Measurements from ENCODE around the gene SCN2B. TPM values are rescaled to one million over a fixed set of nuclear protein-coding genes. Genes with fewer than 3 reads are reported as not detected.
A peak's percentile ranks its signal among the peaks of the same experiment; 100 is the strongest.

SCN2B gene
- total RNA-seq, 1 donor from 2014 or later, result 0.40 TPM

DNA sequence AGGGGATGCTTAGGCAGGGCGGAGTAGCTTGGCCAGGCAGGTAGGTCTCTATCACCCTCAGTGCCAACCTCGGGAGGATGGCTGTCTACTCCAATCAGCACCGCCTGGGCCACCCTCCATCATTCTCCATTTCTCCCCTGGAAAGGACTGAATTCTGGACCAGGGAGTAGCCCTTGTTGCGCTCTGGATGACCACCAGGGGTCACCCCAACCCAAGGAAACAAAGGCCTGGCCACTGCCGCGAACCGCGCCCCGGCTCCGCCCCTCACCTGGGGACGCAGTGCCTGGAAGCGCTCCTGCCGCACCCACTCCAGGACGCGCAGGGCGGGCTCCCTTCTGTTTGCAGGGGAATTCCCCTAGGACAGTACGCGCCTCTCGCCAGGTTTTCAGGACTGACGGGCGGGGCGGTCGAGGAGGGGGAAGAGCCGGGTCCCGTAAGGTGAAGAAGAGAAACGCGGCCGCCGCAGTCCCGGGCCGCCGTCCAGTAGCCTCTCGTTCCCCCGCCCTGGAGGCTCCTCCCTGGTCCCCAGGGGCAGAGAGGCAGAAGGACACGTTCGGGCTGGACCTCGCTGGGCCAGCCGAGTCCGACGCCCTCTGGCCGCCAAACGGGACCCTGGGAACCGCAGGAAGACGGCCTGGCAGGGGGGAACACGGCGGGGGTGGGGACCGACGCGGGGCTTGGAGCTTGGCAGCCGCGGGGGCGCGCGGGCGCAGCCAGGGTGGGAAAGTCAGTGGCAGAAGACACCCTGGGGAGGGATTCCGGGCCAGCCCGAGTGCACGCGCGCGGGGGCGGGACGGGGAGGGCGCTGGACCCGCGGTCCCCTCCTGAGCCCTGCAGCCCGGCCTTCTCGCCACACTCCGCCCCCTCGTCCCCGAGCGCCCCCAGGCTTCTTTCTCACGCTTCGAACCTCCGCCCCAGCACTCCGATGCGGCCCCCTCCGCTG lies 30.9 kb downstream of the SCN2B start:
- peaks cover 5% of the 10 kb centered on the region for H3K4me1 Mint-ChIP-seq
- TF ChIP-seq, protein P1, sequence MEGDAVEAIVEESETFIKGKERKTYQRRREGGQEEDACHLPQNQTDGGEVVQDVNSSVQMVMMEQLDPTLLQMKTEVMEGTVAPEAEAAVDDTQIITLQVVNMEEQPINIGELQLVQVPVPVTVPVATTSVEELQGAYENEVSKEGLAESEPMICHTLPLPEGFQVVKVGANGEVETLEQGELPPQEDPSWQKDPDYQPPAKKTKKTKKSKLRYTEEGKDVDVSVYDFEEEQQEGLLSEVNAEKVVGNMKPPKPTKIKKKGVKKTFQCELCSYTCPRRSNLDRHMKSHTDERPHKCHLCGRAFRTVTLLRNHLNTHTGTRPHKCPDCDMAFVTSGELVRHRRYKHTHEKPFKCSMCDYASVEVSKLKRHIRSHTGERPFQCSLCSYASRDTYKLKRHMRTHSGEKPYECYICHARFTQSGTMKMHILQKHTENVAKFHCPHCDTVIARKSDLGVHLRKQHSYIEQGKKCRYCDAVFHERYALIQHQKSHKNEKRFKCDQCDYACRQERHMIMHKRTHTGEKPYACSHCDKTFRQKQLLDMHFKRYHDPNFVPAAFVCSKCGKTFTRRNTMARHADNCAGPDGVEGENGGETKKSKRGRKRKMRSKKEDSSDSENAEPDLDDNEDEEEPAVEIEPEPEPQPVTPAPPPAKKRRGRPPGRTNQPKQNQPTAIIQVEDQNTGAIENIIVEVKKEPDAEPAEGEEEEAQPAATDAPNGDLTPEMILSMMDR (conservative IDR thresholded peaks at IDR 0.05), result peak; percentile 98

DNA sequence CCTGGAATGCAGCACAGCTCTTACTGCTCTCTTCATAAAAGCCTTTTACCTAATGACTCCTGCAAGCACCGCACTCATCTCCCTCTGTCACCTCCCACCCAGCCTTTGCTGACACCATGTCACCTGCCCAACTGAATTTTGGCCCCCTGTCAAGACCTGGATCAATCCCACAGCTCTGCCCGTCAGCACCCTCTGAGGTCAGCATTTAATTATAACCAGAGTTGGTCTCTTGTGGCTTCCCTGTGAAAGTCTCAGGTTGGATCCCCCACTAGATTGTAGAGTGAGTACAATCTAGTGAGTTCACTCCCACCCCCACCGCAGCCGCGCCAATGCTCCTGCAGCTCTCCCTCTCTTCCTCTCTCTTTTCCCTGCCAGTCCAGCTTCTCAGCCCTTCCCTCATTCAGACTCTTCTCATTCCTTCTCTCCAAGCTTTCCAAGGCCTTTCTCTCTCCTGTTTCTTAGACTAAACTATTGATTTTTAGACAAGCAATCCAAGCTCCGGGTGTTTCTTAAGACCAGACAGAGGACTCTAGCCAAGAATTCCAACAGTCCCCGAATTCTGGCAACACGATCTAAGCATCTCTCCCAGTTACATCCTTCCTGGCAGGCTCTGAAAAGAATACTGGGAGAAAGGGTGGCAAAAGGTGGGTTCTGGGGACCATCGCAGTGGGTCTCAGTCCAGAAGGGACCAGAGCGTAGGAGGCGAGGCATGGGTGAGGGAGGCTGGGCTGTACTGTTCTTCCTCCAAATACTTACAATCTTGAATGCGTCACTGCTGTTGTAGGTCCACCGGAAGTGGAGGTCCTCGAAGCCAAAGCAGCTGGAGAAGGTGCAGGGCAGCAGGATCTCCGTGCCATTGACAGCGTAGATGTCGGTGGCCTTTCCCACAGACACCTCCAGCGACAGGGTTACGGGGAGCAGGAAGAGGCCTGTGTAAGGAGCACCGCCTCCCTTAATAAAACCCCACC lies 31.9 kb downstream of the SCN2B start:
- Mint-ChIP-seq H3K36me3 (ENCODE audit: low read depth) (no peaks in the 10 kb centered on the region), H3K9me3 (no peaks in the 10 kb centered on the region), H3K27ac (ENCODE audit: unreplicated experiment) (no peak overlapping the region), H3K4me3 (peak overlapping the region; percentile 51), H3K27me3 (ENCODE audit: low read depth) (peaks cover 92% of the 10 kb centered on the region), H3K4me1 (peaks cover 5% of the 10 kb centered on the region)
- TF ChIP-seq, protein P1 (conservative IDR thresholded peaks at IDR 0.05), result no peak
- DNase-seq (ENCODE audit: low read depth, low spot score), result no peak

More for the DNA sequence above, 30.9 kb downstream of the SCN2B start:
- DNase-seq (ENCODE audit: low read depth, low spot score), result peak; percentile 86
- Mint-ChIP-seq H3K4me3 (peak overlapping the region; percentile 74), H3K27me3 (ENCODE audit: low read depth) (peaks cover 94% of the 10 kb centered on the region), H3K27ac (ENCODE audit: unreplicated experiment) (no peak overlapping the region), H3K36me3 (ENCODE audit: low read depth) (no peaks in the 10 kb centered on the region), H3K9me3 (no peaks in the 10 kb centered on the region)

DNA sequence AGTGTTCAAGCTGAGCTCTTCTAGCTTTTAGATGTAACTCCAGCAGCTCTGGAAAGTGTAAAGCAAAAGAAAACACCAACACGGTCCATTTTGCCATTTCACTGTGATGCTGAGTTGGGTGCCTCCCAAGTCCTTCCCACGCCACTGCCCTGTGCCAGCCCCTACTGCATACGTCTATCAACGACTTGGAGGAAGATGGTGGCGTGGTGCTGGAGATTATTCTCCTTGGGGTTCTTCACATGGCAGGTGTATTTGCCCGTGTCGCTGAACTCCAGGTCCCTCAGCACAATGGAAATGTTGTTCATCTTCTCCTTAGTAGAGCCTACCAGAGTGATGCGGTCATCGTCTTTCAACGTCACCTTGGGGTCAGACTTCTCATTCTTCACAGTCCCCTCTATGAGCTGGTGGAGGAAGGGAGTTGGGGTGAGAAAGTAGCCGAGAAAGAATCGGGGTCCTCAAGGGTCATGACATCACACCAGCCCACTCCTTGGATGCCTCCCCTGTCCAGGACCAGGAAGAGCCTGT lies 32.7 kb downstream of the SCN2B start:
- Mint-ChIP-seq H3K4me3 (peak overlapping the region; percentile 51), H3K27ac (ENCODE audit: unreplicated experiment) (no peak overlapping the region), H3K4me1 (peaks cover 12% of the 10 kb centered on the region), H3K27me3 (ENCODE audit: low read depth) (peaks cover 91% of the 10 kb centered on the region), H3K36me3 (ENCODE audit: low read depth) (no peaks in the 10 kb centered on the region), H3K9me3 (no peaks in the 10 kb centered on the region)
- no peak for DNase-seq (ENCODE audit: low read depth, low spot score)
- TF ChIP-seq, protein P1 (conservative IDR thresholded peaks at IDR 0.05), result no peak

DNA sequence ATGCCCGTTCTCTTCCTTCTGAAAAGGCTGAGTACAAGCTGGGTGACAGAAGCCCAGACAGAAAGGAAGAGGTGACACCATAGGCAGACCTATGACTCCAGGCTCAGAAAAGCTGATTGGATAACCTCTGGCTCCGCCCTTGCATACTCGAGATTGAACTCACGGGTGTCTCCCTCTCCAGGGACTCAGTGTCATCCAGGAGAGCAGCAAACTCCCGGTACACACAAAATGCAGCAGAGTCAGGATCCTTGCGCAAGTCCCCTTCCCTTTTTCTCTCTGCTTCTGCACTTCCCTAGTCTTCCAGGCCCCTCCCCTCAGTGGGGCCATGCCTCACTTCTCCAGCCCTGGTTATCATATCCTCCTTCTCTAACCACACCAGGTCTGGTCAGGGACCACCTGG lies 33.6 kb downstream of the SCN2B start:
- Mint-ChIP-seq H3K4me3 (no peak overlapping the region), H3K27me3 (ENCODE audit: low read depth) (peaks cover 86% of the 10 kb centered on the region), H3K36me3 (ENCODE audit: low read depth) (no peaks in the 10 kb centered on the region)

More for the DNA sequence above, 33.6 kb downstream of the SCN2B start:
- TF ChIP-seq, protein P1 (conservative IDR thresholded peaks at IDR 0.05), result no peak
- H3K27ac Mint-ChIP-seq (ENCODE audit: unreplicated experiment), result no peak overlapping the region
- DNase-seq (ENCODE audit: low read depth, low spot score), result no peak
- peaks cover 12% of the 10 kb centered on the region for H3K4me1 Mint-ChIP-seq
- no peaks in the 10 kb centered on the region for H3K9me3 Mint-ChIP-seq
